Stimulated activated effector memory CD8-positive, alpha-beta T cell treated with anti-CD3 and anti-CD28 coated beads, Interleukin-12 subunit alpha, Interleukin-12 subunit beta, amount 100 ng/mL, for 72 hours (primary cell): ENCODE measurements around the gene LRMDA.

Source experiments
- ATAC-seq: fragments of 150-1000 bp; cut with Tn5 transposase; 2 replicates; pipeline ENCODE4 v1.10.0; 2021
- DNase-seq, 2 donors: peaks; one replicate each; pipeline ENCODE4 v3.0.0; 2021 to 2022; ENCODE audit warnings: low spot score in 2 of 2
- H3K27ac Mint-ChIP-seq: one replicate; pipeline ENCODE4 v1.8.0; 2022; ENCODE audit warnings: mild to moderate bottlenecking, mixed read lengths
- H3K36me3 Mint-ChIP-seq: one replicate; pipeline ENCODE4 v1.8.0; 2022; ENCODE audit warnings: mild to moderate bottlenecking, mixed read lengths
- H3K4me1 Mint-ChIP-seq: one replicate; pipeline ENCODE4 v1.8.0; 2022; ENCODE audit warnings: mixed read lengths
- H3K4me3 Mint-ChIP-seq: one replicate; pipeline ENCODE4 v1.8.0; 2022; ENCODE audit warnings: mild to moderate bottlenecking, mixed read lengths
- H3K9me3 Mint-ChIP-seq: one replicate; pipeline ENCODE4 v1.8.0; 2022; ENCODE audit warnings: mixed read lengths

Gene LRMDA

DNA sequence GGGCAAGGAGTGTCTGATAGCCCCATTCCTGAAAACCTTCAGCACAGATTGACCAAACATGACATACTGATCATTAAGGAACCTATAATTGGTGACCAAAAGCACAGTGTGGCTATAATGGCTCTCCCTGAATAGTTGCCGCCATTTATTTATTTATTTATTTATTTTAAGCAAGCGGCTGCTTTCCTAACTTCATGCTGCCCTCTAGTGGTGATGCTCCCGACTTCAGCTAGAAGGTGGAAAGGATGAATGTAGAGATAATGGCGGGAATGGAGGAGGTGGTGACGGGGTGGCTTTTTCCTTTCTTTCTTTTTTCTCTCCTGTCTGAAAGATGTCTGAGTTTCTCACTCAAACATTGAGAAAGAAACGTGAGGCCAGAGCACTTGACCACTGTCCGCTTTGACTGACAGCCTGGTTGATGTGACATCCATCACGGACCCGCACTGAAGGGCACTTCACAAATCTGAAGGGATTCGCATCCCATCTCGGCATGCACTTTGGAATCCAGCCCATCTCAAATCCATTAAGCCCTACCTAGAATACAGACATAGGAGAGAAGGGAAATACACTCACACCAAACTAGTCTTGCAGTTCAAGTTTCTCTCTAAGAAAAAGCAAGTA lies 1116.0 kb downstream of the LRMDA start:
- H3K27ac Mint-ChIP-seq = no peak overlapping the region
- ATAC-seq (no peak), DNase-seq (peak; percentile 17 to 66)
- no peak overlapping the region for H3K4me3 Mint-ChIP-seq
- H3K4me1 Mint-ChIP-seq = no peaks in the 10 kb centered on the region
- H3K9me3 Mint-ChIP-seq = no peaks in the 10 kb centered on the region
- H3K36me3 Mint-ChIP-seq = no peaks in the 10 kb centered on the region

DNA sequence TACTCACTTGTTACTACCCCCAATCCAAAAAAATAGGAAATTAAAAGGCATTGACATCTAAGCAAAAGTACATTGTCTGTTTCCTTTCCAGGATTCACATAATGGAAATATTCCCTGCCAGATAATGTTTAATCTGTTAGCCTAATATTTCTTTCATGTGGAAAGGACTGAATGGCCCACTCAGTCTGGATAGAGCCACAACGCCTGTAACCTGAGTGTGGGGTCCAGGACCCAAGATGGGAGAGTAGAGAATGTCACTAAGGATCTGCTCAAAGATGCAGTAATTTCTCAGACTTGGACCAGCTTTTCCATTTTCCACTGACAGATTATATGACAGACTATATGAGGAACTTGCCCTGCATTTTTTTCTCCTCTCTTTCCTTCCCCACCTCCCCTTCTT lies 1117.3 kb downstream of the LRMDA start:
- Mint-ChIP-seq H3K27ac (no peak overlapping the region), H3K4me1 (no peaks in the 10 kb centered on the region), H3K9me3 (no peaks in the 10 kb centered on the region), H3K4me3 (no peak overlapping the region), H3K36me3 (no peaks in the 10 kb centered on the region)
- DNase-seq (no peak), ATAC-seq (no peak)

DNA sequence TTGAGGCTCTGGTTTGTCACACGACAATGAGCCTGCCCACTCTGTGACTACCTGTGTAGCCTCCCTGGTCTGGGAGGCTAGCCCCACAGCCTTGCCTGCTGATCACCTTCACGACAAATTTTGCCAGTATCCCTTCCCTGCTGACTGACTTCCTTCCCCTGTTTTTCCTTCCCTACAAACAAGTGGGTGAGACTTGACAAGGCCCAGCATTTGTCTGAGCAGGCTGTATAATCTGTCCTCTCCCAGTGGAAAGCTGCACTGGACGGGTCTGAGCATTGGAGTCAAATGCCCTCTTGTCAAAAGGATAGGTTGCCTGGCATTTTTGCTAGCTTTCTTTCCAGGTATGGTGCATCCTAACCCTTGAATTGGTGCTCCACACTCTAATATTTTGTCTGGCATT lies 1117.7 kb downstream of the LRMDA start:
- no peak overlapping the region for H3K27ac Mint-ChIP-seq
- ATAC-seq = no peak
- H3K9me3 Mint-ChIP-seq = no peaks in the 10 kb centered on the region
- H3K4me1 Mint-ChIP-seq = no peaks in the 10 kb centered on the region
- no peak overlapping the region for H3K4me3 Mint-ChIP-seq
- H3K36me3 Mint-ChIP-seq = no peaks in the 10 kb centered on the region
- DNase-seq = no peak

GRCh38 chr10:76550806-76551205 lies 1119.4 kb downstream of the LRMDA start:
- H3K4me3 Mint-ChIP-seq = no peak overlapping the region
- no peaks in the 10 kb centered on the region for H3K36me3 Mint-ChIP-seq
- DNase-seq (no peak), ATAC-seq (no peak)
- no peak overlapping the region for H3K27ac Mint-ChIP-seq
- H3K4me1 Mint-ChIP-seq = no peaks in the 10 kb centered on the region
- H3K9me3 Mint-ChIP-seq = no peaks in the 10 kb centered on the region

DNA sequence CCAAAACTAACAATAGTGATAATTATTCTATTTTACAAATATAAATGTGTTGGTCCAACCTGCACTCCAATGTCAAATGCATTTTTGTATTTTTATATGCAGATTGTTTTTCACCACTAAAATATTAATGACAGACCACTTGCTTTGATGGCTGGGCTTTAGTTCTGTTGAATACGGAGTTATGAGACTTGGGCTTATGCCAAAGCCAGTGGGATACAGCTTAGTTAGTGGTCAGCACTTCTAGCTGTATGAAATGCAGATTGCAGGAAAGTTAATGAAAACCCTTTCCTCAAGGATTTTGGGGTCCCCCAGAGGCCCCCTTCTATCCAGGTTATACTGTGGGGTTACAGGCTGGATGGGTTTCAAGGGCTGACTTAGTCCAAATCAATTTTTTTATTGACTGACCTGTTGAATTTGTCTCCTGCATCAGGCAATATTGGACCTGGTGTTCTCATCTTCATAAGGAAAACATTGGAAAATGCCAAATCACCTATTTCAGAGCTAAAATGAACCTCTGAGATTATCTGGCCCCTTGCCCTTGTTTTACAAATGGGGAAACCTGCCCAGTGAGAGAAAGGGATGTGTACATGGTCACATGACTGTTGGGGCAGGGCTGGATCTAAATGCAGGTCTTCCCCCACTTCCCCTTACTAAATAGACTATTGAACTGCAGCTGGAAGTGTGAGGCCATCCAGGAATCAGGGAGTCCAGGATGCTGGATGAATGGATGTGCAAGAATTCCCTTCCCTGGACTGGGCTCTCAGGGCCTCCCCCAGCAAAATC lies 1120.9 kb downstream of the LRMDA start:
- Mint-ChIP-seq H3K4me3 (no peak overlapping the region), H3K4me1 (no peaks in the 10 kb centered on the region), H3K36me3 (no peaks in the 10 kb centered on the region), H3K27ac (no peak overlapping the region), H3K9me3 (no peaks in the 10 kb centered on the region)
- DNase-seq (no peak), ATAC-seq (no peak)

GRCh38 chr10:76553263-76554032 lies 1122.0 kb downstream of the LRMDA start:
- Mint-ChIP-seq H3K4me1 (no peaks in the 10 kb centered on the region), H3K27ac (no peak overlapping the region), H3K36me3 (no peaks in the 10 kb centered on the region), H3K4me3 (no peak overlapping the region), H3K9me3 (no peaks in the 10 kb centered on the region)
- no peak for ATAC-seq
- DNase-seq = no peak

- ATAC-seq = no peak
- no peaks in the 10 kb centered on the region for H3K36me3 Mint-ChIP-seq
- H3K9me3 Mint-ChIP-seq = no peaks in the 10 kb centered on the region
- no peak overlapping the region for H3K27ac Mint-ChIP-seq
- H3K4me3 Mint-ChIP-seq = no peak overlapping the region
- no peak for DNase-seq
- H3K4me1 Mint-ChIP-seq = no peaks in the 10 kb centered on the region
These were observed 1122.6 kb downstream of the LRMDA start for GRCh38 chr10:76554033-76554408.

- no peaks in the 10 kb centered on the region for H3K36me3 Mint-ChIP-seq
- ATAC-seq = no peak
- H3K27ac Mint-ChIP-seq = no peak overlapping the region
- no peaks in the 10 kb centered on the region for H3K4me1 Mint-ChIP-seq
- no peak overlapping the region for H3K4me3 Mint-ChIP-seq
- no peaks in the 10 kb centered on the region for H3K9me3 Mint-ChIP-seq
- no peak for DNase-seq
These were observed 1123.1 kb downstream of the LRMDA start for GRCh38 chr10:76554478-76554877.

DNA sequence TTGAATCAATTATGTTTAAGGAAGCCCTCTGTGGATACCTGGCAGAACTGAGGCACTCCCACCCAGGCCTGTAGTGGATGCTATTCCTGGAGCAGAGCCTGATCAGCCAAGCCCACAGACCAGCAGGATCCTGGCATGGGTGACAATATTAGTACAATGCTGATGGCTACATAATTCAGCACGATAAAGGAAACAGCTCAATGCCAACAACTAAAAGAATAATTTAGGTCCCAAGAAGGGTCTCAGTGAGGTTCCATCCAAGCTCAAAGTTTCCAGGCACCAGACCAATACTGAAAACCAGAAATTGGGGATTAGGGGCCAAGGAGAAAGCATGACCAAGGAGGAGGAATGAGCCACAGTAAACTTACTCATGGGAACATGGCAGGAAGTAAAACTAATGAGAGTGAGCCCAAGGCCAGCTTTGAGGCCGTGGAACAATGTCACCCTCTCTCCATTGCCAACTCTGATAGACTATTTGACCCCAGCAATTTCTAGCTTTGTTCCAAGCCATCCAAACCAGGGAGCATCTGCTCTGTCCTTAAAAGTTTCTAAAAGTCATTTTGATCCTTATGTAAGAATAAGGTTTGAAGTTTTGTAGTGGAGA lies 1123.7 kb downstream of the LRMDA start:
- H3K27ac Mint-ChIP-seq = no peak overlapping the region
- DNase-seq (no peak), ATAC-seq (no peak)
- H3K9me3 Mint-ChIP-seq = no peaks in the 10 kb centered on the region
- no peaks in the 10 kb centered on the region for H3K4me1 Mint-ChIP-seq
- H3K36me3 Mint-ChIP-seq = no peaks in the 10 kb centered on the region
- no peak overlapping the region for H3K4me3 Mint-ChIP-seq

- H3K27ac Mint-ChIP-seq = no peak overlapping the region
- H3K9me3 Mint-ChIP-seq = peaks cover 4% of the 10 kb centered on the region
- H3K4me3 Mint-ChIP-seq = no peak overlapping the region
- H3K36me3 Mint-ChIP-seq = no peaks in the 10 kb centered on the region
- no peaks in the 10 kb centered on the region for H3K4me1 Mint-ChIP-seq
- DNase-seq (no peak), ATAC-seq (no peak)
These were observed 1125.9 kb downstream of the LRMDA start for GRCh38 chr10:76557366-76557765.

DNA sequence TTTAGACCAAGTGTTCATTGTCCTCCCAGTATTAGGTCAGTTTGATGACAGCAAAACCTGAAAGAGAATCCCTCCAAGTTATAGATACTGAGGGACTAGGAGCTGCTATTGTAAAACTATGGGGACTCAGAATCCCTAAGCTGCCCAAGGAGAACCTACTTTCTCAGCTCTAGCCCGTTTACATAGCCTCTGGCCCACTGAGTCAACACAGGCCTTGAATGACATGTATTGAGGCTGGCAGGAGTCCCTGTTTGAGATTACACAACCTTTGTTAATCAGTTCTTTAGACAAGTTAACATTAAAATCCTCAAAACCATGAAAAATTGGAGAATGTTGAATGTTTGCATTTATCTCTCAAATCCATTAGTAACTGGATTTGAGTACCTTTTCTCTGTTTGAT lies 1127.2 kb downstream of the LRMDA start:
- ATAC-seq (no peak), DNase-seq (no peak)
- no peaks in the 10 kb centered on the region for H3K36me3 Mint-ChIP-seq
- H3K9me3 Mint-ChIP-seq = peaks cover 4% of the 10 kb centered on the region
- no peaks in the 10 kb centered on the region for H3K4me1 Mint-ChIP-seq
- H3K4me3 Mint-ChIP-seq = no peak overlapping the region
- no peak overlapping the region for H3K27ac Mint-ChIP-seq

- no peak for ATAC-seq
- peaks cover 4% of the 10 kb centered on the region for H3K9me3 Mint-ChIP-seq
- H3K27ac Mint-ChIP-seq = no peak overlapping the region
- no peak overlapping the region for H3K4me3 Mint-ChIP-seq
- no peak for DNase-seq
- no peaks in the 10 kb centered on the region for H3K4me1 Mint-ChIP-seq
- H3K36me3 Mint-ChIP-seq = no peaks in the 10 kb centered on the region
These were observed 1127.8 kb downstream of the LRMDA start for GRCh38 chr10:76558996-76559891.

- no peaks in the 10 kb centered on the region for H3K4me1 Mint-ChIP-seq
- no peak overlapping the region for H3K4me3 Mint-ChIP-seq
- ATAC-seq (no peak), DNase-seq (no peak)
- H3K9me3 Mint-ChIP-seq = peaks cover 4% of the 10 kb centered on the region
- H3K36me3 Mint-ChIP-seq = no peaks in the 10 kb centered on the region
- H3K27ac Mint-ChIP-seq = no peak overlapping the region
These were observed 1128.4 kb downstream of the LRMDA start for GRCh38 chr10:76559892-76560220.

GRCh38 chr10:76560338-76560737 lies 1128.9 kb downstream of the LRMDA start:
- ATAC-seq = no peak
- Mint-ChIP-seq H3K9me3 (peaks cover 4% of the 10 kb centered on the region), H3K36me3 (no peaks in the 10 kb centered on the region), H3K4me1 (no peaks in the 10 kb centered on the region), H3K27ac (no peak overlapping the region), H3K4me3 (no peak overlapping the region)
- DNase-seq = no peak

- no peak for DNase-seq
- Mint-ChIP-seq H3K4me1 (no peaks in the 10 kb centered on the region), H3K36me3 (no peaks in the 10 kb centered on the region), H3K4me3 (no peak overlapping the region), H3K27ac (no peak overlapping the region), H3K9me3 (peaks cover 12% of the 10 kb centered on the region)
- no peak for ATAC-seq
These were observed 1131.9 kb downstream of the LRMDA start for GRCh38 chr10:76563286-76563685.
